K562 (cell line): ENCODE data around the gene FANCC.

Source experiments
- ASH1L ChIP-seq: fragments of 450-650 bp; IDR thresholded peaks from 2 replicates; pipeline ENCODE4 v1.6.1; 2018; ENCODE audit warnings: borderline replicate concordance, mild to moderate bottlenecking, low read depth; ENCODE audit not compliant: partially characterized antibody
- ATF1 ChIP-seq, 2 experiments: fragments of 450-650 bp in 1 of 2; IDR thresholded peaks; 2 replicates each; pipeline ENCODE4 v1.6.1; 2016; ENCODE audit warnings: missing compliant biosample characterization in 1 of 2, missing genetic modification characterization in 1 of 2
- BACH1 ChIP-seq: fragments of 200-800 bp; sonication (Bioruptor generic); IDR thresholded peaks from 2 replicates; pipeline ENCODE4 v1.6.1; 2016; ENCODE audit warnings: missing genetic modification characterization, missing compliant biosample characterization
- CTCF ChIP-seq, 3 experiments: IDR thresholded peaks in 2 of 3; conservative IDR thresholded peaks in 1 of 3; 2 replicates each; pipeline ENCODE4 v1.5.1; 2011 to 2012; ENCODE audit warnings: low read length in 3 of 3, mild to moderate bottlenecking in 3 of 3, control low read depth in 2 of 3, improper control_type of control experiment in 1 of 3, inconsistent platforms in 1 of 3, low read depth in 1 of 3, mixed read lengths in 1 of 3, moderate library complexity in 1 of 3; ENCODE audit not compliant: insufficient read depth in 2 of 3
- ESRRA ChIP-seq: fragments of 450-650 bp; IDR thresholded peaks from 2 replicates; pipeline ENCODE4 v1.6.1; 2014; ENCODE audit warnings: low read depth, mild to moderate bottlenecking, moderate library complexity, borderline replicate concordance
- GABPB1 ChIP-seq: sonication (generic); formaldehyde crosslinking; IDR thresholded peaks from 2 replicates; pipeline ENCODE4 v1.8.0; 2022; ENCODE audit warnings: mild to moderate bottlenecking, missing genetic modification reagents
- MCM5 ChIP-seq: fragments of 450-650 bp; IDR thresholded peaks from 2 replicates; pipeline ENCODE4 v1.6.1; 2016; ENCODE audit warnings: low read depth
- MEF2A ChIP-seq: IDR thresholded peaks from 2 replicates; pipeline ENCODE4 v1.6.1; 2011; ENCODE audit warnings: low read depth, mild to moderate bottlenecking, low read length, moderate library complexity; ENCODE audit not compliant: control insufficient read depth
- MITF ChIP-seq: IDR thresholded peaks from 2 replicates; pipeline ENCODE4 v1.6.1; 2014; ENCODE audit warnings: antibody characterized with exemption
- POLR2A ChIP-seq: fragments of 450-650 bp; conservative IDR thresholded peaks from 2 replicates; pipeline ENCODE4 v1.6.1; 2016
- RAD51 ChIP-seq: fragments of 450-650 bp; IDR thresholded peaks from 2 replicates; pipeline ENCODE4 v1.7.1; 2016; ENCODE audit warnings: low read depth, mild to moderate bottlenecking, borderline replicate concordance
- THRB ChIP-seq: fragments of 450-650 bp; formaldehyde crosslinking; conservative IDR thresholded peaks from 2 replicates; pipeline ENCODE4 v1.4.0; 2022; ENCODE audit warnings: mild to moderate bottlenecking, missing genetic modification characterization
- ZNF12 ChIP-seq: sonication (generic); formaldehyde crosslinking; IDR thresholded peaks from 2 replicates; pipeline ENCODE4 v1.4.0; 2020; ENCODE audit warnings: mild to moderate bottlenecking, missing genetic modification reagents

- TF ChIP-seq THRB (CRISPR knock-in tag) (no peak), MEF2A (no peak), GABPB1 (CRISPR knock-in tag) (no peak), ASH1L (no peak), POLR2A (no peak), ESRRA (no peak), ZNF12 (CRISPR knock-in tag) (no peak), CTCF (IDR thresholded peaks at IDR 0.05 in 2 of 3, conservative IDR thresholded peaks at IDR 0.05 in 1 of 3; ENCODE audit: insufficient read depth in 2 of 3, low read depth in 1 of 3, low read length in 3 of 3) (no peak), MCM5 (no peak), BACH1 (no peak), MITF (no peak), ATF1 (CRISPR knock-in tag; IDR thresholded peaks at IDR 0.05) (no peak), ATF1 (tag; IDR thresholded peaks at IDR 0.05) (no peak), RAD51 (no peak)
These were observed 119.7 kb downstream of the FANCC start for GRCh38 chr9:95197692-95198271.
